Right ventricle myocardium inferior (tissue), 1 donor: ENCODE data around the gene EAPP. TPM values are rescaled to one million over a fixed set of nuclear protein-coding genes. Genes with fewer than 3 reads are reported as not detected.
"Not testable (repeated sequence)": the region's sequence is repeated elsewhere in the genome, so short reads cannot be mapped to it uniquely, and the experiment has no call there.

ENCODE experiments used
- ATAC-seq: fragments of 200-7000 bp; cut with Tn5 transposase; one replicate; pipeline ENCODE4 v1.9.1; 2020; ENCODE audit warnings: mild to moderate bottlenecking, moderate library complexity
- DNase-seq: peaks from one replicate; pipeline ENCODE4 v3.0.0; 2021; ENCODE audit errors: missing footprints
- intact Hi-C: fragments of 100-400 bp; cut with DNase I; formaldehyde crosslinking; loops from one replicate; pipeline ENCODE4 v1.11.0; 2022
- total RNA-seq: library from RNA; stranded (reverse); fragmentation: NEBNext Ultra II Directional; extraction: Animal tissue kit (Norgen Biotek cat#: 25700); gene quantifications from one replicate; pipeline ENCODE4 v1.2.1, GENCODE V29; 2021
- donor health status: DM: no; HTN: yes; CAD: no; lungs with severe emphysema.

EAPP gene
- total RNA-seq, 1 donor from 2014 or later: 16.7 TPM

- intact Hi-C loops: loop anchor here (2.0 kb wide), 1 partner anchor 168 kb away; no protein-coding TSS in a partner anchor
- no peak for DNase-seq
- ATAC-seq: no peak
These were observed 40.7 kb downstream of the EAPP start for GRCh38 chr14:34498684-34499412.

- DNase-seq (peak; percentile 85), ATAC-seq (peak; percentile 90)
- intact Hi-C loops: no loop called here
These were observed 42.6 kb downstream of the EAPP start for GRCh38 chr14:34496679-34497513.

DNA sequence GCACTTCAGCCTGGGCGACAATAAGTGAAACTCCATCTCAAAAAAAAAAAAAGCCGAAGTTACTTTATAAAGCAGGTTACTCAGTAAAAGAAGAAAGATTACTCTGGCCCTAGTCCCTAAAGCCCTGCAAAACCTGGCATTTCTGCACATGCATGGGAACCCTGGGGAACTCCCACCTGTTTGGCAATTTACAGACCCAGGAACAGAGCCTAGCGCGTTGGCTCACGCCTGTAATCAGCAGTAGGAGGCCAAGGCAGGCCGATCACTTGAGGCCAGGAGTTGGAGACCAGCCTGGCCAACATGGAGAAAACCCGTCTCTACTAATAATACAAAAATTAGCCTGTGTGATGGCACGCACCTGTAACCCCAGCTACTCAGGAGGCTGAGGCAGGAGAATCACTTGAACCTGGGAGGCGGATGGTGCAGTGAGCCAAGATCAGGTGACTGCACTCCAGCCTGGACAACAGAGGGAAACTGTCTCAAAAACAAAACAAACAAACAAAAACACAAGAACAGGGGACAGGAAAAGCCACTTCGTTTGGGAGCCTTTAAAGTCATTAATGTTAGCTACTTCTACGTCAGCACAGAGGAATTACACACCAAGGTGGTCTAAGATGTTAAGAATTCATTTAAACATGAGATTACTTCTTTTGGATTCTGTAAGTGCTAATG, 43.4 kb downstream of the EAPP start:
- DNase-seq (no peak), ATAC-seq (peak; percentile 81)
- intact Hi-C loops: no loop called here

DNA sequence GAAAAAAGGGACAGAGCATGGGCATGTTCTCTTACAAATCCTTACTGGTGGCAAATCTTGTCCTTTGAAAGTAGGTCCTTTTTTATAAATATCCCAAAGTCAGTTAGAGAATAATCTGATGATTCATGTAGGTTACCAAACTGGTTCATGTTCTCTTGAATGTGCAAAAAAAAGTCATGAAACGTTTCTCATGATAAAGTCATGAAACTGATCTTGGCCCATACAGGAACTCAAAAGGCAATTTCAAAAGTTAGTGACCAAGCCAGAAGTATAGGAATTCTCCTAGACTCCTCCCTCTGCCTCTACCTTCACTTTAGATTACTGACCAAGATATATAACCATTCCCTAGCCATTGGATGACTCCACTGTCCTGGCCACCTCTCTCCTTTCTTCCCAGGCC, 50.2 kb downstream of the EAPP start:
- ATAC-seq (no peak), DNase-seq (no peak)
- intact Hi-C loops: no loop called here

DNA sequence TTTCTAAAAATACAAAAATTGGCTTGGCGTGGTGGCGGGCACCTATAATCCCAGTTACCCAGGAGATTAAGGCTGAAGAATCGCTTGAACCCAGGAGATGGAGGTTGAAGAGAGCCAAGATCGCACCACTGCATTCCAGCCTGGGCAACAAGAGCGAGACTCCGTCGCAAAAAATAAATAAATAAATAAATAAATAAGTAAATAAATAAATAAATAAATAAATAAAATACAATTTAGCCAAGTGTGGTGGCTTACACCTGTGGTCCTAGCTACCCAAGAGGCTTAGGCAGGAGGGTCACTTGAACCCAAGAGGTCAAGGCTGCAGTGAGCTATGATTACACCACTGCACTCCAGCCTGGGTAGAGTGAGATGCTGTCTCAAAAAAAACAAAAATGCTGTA, 51.0 kb downstream of the EAPP start:
- no peak for DNase-seq
- no peak for ATAC-seq
- intact Hi-C loops: no loop called here

DNA sequence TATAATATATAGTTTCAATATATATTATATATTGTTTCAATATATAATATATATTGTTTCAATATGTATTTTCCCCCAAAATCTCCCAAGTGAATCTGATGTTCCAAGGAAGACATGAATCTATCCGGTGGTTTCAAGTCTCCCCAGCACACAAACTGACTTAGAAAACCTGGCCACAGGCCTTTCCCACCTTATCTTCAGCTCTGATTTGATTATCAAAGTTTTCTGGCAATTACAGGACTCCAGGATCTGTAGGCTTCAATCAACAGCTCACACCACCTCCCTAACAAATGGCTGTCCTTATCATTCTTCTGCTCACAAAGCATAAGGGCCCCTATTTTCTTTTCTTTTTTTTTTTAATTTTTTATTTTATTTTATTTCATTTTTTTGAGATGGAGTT, 54.8 kb downstream of the EAPP start:
- DNase-seq (no peak), ATAC-seq (no peak)
- intact Hi-C loops: no loop called here

GRCh38 chr14:34482463-34482862, 57.0 kb downstream of the EAPP start:
- DNase-seq: no peak
- ATAC-seq: no peak
- intact Hi-C loops: no loop called here

DNA sequence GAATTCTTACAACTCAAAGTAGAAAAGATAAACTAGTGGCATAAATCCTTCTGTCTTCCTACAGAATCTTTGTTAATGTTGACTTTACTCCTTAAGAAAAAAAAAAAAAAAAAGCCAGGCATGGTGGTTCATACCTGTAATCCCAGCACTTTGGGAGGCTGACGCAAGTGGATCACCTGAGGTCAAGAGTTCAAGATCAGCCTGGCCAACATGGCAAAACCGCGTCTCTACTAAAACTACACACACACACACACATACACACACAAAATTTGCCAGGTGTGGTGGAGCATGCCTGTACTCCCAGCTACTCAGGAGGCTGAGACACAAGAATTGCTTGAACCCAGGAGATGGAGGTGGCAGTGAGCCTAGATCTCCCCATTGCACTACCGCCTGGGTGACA, 59.8 kb downstream of the EAPP start:
- no peak for DNase-seq

DNA sequence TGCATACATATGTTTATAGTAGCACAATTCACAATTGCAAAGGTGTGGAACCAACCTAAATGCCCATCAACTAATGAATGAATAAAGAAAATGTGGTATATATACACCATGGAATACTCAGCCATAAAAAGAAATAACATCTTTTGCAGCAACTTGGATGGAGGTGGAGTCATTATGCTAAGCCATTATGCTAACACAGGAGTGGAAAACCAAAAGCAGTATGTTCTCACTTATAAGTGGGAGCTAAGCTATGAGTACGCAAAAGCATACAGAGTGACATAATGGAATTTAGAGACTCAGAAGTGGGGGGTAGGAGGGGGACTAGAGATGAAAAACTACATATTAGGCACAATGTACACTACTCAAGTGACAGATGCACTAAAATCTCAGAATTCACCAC, 61.2 kb downstream of the EAPP start:
- ATAC-seq (no peak), DNase-seq (no peak)
- intact Hi-C loops: no loop called here

More for the DNA sequence above, 59.8 kb downstream of the EAPP start:
- ATAC-seq: no peak
- intact Hi-C loops: no loop called here

GRCh38 chr14:34476036-34476435, 63.5 kb downstream of the EAPP start:
- intact Hi-C loops, DNase-seq, ATAC-seq: not testable (repeated sequence)

- no peak for ATAC-seq
- intact Hi-C loops: no loop called here
These were observed 64.3 kb downstream of the EAPP start for GRCh38 chr14:34475163-34475562.

DNA sequence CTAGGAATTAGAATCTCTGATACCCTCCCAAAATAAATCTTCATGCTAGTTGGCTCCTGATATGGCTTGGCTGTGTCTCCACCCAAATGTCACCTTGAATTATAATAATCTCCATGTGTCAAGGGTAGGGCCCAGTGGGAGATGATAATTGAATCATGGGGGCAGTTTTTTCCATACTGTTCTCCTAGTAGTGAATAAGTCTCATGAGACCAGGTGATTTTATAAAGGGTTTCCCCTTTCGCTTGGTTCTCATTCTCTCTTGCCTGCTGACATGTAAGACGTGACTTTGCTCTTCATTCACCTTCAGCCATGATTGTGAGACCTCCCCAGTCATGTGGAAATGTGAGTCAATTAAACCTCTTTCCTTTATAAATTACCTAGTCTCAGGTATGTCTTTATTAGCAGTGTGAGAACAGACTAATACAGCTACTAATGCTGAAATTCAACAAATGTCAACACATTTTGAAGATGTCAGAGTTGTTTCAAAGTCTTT, 65.3 kb downstream of the EAPP start:
- ATAC-seq (no peak), DNase-seq (no peak)
- intact Hi-C loops: no loop called here

More at GRCh38 chr14:34475163-34475562, 64.3 kb downstream of the EAPP start:
- DNase-seq: no peak

DNA sequence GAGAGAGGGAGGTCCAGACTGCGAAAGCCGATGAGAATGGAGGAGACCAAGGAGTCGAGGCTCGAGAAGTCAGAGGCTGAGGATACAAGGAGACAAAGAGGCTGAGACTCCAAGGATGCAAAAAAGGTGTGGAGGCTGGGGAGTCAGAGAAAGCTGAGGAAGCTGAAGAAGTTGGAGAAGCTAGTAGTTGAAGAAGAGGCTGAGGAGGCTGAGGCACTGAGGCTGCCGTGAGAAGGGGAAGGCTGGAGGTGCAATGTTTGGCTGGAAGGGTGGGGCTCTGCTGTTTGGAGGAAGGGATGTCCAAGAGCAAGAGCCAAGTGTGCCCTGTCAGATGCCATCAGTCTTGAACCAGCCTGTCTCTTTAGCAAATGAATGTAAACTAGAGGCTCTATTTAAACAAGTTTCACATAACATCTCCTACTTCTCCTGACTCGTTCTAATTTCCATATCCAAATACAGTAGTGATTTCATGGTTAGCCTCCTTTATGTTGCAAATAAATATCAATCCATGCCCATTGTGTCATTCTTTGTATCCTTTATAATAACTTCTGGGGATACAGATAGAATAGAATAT, 66.7 kb downstream of the EAPP start:
- DNase-seq (no peak), ATAC-seq (no peak)
- intact Hi-C loops: no loop called here

GRCh38 chr14:34470319-34470718, 69.2 kb downstream of the EAPP start:
- DNase-seq (no peak), ATAC-seq (no peak)
- intact Hi-C loops: no loop called here

DNA sequence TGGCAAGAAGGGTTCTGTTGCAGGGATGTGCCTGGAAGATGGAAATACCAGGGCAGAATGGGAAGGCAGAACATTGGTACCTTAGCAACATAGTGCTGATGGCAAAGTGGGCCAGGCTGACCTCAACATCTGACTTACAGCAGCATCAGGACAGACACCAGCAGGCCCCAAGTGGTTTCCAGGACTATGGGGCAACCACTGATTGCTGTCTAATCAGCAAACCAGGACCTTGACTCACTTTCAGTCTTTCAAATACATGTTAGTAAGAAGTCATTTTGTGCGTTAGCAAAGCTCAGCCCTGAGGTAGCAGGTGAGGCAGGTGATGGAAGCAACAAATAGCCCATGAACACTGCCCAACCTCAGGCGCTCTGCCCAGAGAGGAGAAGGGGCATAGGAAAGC, 72.8 kb downstream of the EAPP start:
- intact Hi-C loops: no loop called here
- no peak for DNase-seq
- no peak for ATAC-seq
